Measurements from ENCODE around the gene SATL1.
"Not testable (repeated sequence)": the region's sequence is repeated elsewhere in the genome, so short reads cannot be mapped to it uniquely, and the experiment has no call there.

The SATL1 gene, protein sequence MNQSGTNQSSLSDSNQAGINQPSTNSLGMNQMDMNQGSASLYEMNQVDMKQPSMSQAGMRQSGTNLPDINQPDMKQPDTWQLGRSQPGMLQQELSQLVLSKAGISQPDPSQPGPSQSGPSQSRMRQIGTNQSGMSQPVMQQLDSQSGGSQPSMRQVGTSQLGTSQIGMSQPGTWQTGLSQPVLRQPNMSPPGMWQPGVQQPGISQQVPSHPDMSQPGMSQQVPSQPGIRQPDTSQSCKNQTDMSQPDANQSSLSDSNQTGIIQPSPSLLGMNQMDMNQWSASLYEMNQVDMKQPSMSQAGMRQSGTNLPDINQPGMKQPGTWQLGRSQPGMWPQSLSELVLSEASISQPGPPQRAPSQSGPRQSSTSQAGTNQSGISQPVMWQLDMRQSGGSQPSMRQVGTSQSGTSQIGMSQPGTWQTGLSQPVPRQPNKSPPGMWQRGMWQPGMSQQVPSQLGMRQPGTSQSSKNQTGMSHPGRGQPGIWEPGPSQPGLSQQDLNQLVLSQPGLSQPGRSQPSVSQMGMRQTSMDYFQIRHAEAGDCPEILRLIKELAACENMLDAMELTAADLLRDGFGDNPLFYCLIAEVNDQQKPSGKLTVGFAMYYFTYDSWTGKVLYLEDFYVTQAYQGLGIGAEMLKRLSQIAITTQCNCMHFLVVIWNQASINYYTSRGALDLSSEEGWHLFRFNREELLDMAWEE

DNA sequence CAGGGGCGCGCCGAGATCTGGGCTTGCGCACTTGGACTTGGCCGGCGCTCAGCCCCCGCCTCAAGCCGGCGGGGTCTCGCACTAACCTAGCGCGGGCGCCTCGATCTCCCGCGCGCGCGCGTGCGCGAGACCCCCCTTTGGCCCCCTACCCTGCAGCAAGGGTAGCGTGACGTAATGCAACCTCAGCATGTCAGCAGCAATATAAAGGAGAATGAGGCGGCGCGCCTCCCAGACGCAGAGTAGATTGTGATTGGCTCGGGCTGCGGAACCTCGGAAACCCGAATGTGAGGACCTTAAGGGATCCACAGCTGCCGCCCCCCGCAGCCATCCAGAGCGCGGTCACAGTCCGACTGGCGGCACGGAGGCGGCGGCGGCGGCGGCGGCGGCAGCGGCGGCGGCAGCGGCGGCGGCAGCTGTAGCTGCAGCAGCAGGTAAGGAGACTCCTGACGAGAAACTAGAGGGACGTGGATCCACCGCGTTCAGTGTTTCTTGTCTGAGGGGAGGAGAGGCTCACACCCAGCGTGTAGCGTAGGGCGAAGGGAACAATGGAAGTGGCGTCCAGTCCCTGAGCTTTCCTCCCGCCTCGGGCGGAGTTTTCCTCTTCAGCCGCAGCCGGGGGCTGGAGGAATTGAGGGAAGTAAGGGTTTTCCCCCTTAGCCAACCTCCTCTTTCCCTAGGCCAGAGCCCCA is at the start of gene SATL1, which contains the start of gene ZNF711:
Gene SATL1, minus strand, starts transcription at position 19 of the 689 bp plus-strand sequence. CDS start 134,811 bp downstream, outside the sequence.
Gene ZNF711, plus strand, starts transcription at position 231 of the 689 bp plus-strand sequence. CDS start 3,582 bp downstream, outside the sequence.
- DNase-seq (ENCODE audit: low read depth): no peak

DNA sequence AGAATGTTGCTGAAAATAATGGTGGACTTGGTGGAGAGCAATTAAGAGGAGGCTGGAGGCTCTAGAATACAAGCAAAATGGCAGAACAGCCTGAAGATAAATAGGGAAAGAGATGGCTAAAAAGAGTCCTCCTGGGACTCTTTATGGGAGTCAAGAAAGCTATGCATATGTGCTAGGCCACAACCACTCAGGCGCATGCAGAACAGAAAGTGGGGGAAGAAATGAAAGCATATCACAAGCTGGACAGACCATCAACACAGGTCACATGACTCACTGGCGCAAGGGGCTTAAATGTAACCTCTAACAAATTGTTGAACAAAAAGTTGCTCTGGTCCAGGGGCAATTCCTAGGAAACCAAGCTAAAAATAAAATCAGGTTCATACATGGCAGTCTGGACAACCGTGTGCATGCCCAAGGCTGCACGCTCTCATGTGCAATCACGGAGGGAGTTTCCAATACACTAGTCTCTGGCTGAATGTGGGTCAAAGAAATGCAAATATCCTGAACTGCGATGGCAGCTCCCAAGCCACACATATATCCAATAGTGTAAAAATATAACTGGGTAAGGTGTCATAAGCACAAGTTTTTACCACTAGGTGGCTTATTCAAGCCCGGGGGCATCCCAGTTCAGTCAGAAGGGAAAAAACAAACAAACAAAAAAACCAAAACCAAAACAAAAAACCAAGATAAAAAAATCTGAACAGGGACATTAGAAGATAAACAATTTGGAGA is 45.6 kb upstream of the SATL1 start:
- DNase-seq (ENCODE audit: low read depth): no peak

DNA sequence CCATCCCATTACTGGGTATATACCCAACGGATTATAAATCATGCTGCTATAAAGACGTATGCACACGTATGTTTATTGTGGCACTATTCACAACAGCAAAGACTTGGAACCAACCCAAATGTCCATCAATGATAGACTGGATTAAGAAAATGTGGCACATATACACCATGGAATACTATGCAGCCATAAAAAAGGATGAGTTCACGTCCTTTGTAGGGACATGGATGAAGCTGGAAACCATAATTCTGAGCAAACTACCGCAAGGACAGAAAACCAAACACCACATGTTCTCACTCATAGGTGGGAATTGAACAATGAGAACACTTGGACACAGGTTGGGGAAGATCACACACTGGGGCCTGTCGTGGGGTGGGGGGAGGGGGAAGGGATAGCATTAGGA is 41.7 kb upstream of the SATL1 start:
- not testable (repeated sequence) for DNase-seq (ENCODE audit: low read depth)

DNA sequence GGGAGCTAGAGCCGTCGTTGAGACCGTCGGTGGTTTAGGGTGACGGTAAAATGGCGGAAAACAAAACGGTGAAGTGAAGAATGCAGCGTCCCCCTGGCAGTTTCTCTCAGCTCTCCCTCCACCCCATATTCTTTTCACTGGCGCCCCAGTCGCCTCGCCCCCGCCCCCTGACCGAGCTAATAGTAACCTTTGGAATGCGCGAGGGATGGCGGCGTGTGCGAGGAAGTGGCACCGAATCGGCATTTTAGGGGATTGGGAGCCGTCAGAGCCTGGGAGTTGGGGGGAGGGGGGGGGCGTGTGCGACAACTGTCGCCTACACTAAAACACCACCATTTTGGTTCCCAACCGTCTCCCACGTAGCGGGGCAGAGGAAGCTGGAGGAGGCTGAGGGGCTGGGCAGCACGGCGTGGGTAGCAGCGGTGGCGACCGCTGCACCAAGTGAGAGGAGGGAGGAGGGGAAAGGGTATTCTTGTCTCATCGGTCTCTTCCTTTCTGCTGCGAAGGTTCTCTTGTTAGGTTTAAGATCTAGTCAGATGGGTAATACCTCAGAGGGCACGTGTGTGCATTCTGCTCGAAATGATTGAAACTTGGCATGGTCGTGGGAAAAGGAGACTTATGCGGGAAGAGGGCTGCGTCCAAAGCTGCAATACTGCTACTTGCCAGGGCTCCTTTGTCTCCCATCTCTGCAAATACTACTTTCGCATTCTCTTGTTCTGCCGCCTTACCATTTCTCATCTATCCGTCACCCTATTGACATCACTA is 1.1 kb upstream of the SATL1 start:
- DNase-seq (ENCODE audit: low read depth): no peak

DNA sequence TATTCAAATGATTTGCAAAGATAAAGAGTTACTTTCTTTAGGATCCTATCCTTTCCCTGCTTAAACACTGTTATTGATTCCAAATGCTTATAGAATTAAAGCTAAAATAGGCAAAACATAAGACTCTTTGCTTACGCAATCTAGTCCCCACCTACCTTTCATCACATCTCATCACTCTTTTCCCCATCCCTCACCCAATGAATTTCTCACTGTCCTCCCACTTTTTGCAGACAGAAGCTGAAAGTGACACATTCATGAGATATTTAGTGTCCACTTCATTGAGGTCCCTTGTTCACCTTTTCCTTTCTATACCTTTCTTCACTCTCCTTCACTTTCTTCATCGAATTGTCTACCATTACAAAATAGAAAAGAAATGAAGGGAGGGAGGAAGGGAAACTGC is 424 bp downstream of the SATL1 start:
- DNase-seq (ENCODE audit: low read depth): no peak

DNA sequence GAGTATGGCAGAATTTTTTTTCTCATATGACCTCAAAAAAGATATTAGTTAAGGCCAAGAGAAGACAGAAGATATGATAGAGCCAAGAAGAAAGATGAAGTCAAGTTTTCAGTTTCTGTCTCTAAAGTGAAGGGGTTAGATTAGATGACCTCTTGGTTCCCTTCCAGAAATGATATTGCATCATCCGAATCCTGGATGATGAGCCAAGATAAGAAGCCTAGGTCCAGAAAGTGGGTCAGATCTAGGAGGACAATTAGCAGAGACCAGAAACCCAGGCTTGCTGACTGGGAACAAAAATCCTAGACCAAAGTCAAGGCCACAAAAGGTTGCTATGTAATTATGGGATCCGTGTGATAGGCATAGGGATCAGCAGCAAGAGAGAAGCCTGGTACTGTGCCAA is 20.2 kb downstream of the SATL1 start:
- DNase-seq (ENCODE audit: low read depth): no peak

DNA sequence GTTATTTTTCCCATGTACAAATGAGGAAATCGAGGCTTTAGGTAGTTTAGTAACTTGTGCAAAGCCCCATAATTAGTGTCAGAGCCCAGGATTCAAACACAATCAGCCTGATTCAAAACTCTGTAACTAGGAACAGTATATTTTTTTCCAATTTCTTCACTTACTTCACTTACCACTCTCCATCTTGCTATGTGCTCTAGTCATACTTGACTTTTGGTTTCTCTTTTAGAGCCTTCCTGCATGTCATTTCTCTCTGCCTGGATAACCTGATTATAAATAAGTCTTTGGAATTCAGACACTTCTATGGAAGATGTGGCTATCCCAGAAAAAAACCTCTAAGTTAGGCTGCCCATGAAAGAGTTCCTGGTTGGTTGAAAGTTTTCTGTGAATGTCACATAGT is 22.2 kb downstream of the SATL1 start:
- DNase-seq (ENCODE audit: low read depth): no peak

DNA sequence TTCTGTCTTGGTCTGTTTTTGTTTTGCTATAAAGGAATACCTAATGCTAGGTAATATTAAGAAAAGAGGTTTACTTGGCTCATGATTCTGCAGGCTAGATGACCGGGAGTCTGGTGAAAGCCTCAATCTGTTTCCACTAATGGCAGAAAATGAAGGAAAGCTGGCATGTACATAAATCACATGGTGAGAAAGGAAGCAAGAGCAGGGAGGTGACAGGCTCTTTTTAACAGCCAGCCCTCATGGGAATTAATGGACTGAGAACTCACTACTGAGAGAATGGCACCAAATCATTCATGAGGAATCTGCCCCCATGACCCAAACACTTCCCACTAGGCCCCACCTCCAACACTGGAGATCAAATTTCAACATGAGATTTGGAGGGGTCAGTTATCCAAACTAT is 27.6 kb downstream of the SATL1 start:
- no peak for DNase-seq (ENCODE audit: low read depth)

DNA sequence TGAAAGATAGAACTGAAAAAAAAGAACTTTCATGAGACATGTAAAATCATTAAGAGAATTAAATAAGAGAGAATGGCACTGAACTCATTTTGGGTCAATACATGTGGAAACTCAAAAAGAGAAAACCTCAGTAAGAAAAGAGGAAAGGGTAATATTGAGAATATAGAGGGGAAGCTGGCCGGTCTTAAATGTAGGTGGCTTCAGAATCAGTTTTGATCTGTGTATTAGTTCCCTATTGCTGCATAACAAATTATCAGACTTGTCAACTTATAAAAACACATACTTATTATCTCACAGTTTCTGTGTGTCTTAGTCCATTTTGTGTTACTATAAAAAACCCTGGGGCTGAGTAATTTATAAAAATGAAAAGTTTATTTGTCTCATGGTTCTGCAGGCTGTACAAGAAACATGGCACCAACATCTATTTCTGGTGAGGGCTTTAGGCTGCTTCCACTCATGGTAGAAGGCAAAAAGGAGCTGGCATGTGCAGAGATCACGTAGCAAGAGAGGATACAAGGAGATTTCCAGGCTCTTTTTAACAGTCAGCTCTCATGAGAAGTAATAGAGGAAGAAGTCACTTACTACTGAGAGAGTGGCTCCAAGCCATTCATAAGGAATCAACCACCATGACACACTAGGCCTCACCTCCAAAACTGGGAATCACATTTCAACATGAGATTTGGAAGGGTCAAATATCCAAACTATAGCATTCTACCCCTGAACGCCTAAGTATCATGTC is 29.6 kb downstream of the SATL1 start:
- no peak for DNase-seq (ENCODE audit: low read depth)

DNA sequence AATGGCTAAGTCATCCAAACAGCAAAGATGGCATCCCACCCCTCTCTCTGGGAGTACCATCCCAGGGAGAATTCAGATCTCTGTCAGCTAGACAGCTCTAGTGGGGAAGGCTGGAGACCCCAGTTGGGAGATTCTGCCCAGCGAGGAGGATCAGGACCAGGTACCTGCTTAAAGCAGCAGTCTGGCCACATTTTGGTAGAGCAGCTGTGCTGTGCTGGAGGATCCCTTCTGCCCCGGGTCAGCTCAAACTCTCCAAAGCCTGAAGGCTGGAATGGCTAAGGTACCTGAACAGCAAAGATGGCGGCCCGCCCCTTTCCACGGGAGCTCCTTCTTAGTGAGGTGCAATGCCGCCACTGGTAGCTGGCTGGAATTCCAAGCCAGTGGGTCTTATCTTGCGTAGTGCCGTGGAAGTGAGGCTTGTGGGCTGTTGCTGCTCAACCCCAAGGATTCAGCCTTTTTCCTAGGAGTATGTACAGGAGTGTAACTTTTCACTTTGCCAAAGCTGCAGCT is 40.1 kb downstream of the SATL1 start:
- DNase-seq (ENCODE audit: low read depth): no peak

DNA sequence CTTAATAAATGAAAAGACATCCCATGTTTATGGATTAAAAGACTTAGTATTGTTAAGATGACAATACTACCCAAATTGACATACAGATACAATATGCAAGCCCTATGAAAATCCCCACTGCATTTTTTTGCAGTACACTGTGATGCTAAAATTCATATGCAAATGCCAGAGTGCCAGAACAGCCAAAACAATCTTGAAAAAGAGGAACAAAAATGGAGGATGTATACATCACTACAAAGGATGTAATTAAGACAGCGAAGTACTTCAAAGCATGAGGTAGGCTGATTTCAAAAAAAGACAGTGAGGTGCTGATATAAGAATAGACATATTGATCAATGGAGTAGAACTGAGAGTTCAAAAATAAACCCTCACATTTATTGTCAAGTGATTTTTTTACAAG is 47.3 kb downstream of the SATL1 start:
- DNase-seq (ENCODE audit: low read depth): no peak

DNA sequence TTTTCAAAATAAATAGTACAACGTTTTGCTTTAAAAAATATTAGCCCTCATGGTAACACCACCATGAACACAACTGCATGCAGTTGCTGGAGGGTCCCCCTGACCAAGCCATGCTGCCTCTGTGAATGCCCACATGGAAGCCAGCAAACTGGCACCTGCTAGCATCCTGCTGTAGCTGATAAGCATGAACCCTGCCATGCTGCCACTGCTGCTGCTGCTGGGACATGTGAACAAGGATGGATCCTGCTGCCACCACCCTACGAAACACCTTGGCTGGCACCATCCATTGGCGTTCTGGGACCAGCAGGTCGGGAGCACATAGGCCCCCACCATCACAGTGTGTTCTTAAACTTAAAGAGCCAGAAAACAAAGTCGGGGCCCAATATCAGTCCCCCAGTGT is 83.9 kb downstream of the SATL1 start:
- DNase-seq (ENCODE audit: low read depth): no peak

DNA sequence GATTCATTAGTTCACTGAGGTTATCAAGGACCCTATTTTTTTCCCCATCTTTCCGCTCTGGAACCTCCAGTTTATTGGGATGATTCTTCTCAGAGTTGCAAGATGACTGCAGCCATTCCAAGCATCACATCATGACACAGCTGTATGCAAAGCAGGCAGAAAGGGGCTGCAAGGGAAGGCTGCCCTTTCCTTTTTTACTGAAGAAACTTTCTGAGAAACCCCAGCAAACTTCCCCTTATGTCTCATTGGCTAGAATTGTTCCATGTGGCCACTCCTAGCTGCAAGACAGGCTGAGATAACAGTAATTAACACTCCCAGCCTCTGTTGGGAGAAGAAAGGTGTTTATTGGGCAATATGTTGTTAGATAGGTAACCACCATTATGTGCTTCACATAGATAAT is 102.6 kb downstream of the SATL1 start:
- no peak for DNase-seq (ENCODE audit: low read depth)

DNA sequence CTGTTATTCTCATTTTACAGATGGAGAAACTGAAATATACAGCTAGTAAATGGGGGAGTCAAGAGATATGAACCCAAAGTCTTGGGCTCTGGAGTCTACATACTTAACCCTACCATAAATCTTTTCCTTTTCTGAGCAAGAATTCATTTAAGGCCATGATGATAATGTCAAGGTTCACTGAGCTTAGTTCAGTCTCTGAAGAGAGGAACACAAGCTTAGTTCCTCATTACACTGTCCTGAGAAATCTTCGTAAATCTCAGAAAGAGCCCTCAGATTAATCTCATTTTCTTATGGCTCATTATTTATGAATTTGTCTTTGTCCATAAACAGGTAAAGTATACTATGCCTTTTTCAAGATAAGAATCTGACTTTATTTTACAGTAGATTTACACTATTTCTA is 104.2 kb downstream of the SATL1 start:
- no peak for DNase-seq (ENCODE audit: low read depth)

DNA sequence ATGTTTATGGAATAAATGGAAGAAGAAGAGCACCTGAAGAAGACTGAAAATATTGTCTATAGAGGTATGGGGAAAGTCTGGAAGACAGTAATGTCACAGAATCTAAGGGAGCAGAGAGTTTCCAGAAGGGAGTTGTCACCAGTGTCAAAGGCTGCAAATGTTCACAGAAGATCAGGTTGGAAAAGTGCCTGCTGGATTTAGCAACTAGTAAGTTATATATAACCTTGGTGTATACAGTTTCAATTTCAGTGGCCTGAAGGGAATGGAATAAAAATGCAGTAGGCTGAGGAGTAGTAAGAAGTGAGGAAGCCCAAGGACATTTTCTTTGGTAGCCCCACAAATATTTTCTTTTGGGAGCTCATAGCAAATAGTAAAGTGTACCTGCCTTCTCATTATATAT is 107.2 kb downstream of the SATL1 start:
- DNase-seq (ENCODE audit: low read depth): no peak

DNA sequence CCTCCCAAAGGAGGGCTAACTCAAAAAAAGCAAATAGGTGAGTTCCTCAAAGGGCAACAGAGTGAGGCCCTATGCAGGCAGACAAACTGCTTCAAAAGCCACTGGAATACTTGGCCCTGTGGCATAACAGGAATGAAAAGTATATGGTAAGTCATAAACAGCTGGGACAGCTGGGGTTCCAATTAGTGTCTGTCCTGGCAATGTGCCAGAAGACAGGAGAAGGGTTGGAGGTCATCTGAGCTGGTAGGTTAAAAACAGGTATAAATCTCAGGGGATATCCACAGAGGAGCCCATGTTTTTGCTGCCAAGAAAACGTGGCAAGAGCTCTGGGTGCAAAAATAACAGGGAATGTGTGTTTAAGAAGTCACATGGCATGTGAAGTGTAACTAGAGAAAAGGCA is 128.3 kb downstream of the SATL1 start:
- DNase-seq (ENCODE audit: low read depth): no peak

DNA sequence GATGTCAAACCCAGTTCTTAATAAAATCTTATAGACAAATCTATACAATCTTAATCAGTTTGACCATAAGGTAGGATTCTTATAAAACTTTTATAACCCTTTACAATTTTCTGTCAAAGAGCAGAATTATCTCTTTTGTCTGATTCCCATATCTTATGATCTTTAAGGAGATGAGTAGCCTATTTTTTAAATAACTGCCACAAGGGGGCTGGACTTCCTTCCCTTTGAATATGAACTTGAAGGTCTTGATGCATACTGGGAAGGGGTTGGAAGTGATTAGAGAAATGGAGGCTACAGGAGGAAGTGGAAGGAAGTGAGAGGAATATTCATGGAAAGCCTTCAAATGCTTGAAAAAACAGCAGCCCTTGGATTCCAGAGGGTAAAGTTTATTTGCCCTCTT is 128.8 kb downstream of the SATL1 start:
- DNase-seq (ENCODE audit: low read depth): no peak

DNA sequence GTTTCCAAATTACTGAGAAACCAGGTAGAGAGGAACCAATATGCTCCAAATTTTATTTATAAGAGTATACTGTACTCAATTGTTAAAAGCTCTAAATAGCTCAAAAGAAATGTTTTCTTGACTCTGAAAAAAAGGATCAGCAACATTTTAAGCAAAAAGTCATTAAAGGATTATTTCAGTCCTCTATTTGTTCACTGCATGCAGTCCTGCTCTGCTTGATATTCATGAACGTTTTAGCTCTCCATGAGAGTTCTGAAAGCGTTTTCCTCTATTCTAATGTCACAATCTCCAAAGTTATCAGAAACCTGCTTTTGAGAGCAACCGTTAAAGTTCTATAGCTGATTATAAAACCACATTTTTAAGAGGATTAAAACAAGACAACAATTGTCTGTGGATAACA is 129.4 kb downstream of the SATL1 start:
- no peak for DNase-seq (ENCODE audit: low read depth)

DNA sequence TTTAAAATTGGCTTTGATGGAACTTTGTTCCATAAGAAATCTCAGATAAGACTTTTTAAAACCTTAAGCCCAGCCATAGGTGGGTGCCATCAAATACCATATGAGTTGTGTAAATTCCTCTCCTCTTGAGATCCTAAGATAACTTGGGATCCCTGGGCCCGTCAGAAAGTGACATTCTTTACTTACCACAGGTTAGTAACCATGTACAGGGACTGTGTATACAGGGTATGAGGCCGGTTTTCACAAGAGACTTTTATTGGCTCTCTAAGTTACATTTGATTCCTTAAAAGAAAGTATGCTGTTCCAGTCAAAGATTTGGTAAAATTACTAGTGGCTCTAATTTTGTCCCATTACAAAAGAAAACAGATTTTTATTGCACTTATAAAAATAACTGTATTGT is 129.8 kb downstream of the SATL1 start:
- no peak for DNase-seq (ENCODE audit: low read depth)

DNA sequence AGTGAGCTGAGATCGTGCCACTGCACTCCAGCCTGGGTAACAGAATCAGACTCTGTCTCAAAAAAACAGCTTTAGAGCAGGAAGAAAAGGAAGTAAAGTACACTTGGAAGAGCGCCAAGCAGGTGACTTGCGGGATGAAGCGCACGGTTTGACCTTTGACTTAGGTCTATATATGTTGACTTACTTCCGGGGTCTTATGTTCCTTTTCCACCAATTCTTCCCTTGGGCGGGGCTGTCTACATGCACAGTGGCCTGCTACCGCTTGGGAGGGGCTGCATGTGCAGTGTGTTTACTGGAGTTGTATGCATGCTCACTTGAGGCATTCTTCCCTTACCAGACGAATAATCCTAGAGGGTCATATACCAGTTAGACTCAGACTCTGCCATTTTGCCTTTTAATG is 131.3 kb downstream of the SATL1 start:
- no peak for DNase-seq (ENCODE audit: low read depth)

DNA sequence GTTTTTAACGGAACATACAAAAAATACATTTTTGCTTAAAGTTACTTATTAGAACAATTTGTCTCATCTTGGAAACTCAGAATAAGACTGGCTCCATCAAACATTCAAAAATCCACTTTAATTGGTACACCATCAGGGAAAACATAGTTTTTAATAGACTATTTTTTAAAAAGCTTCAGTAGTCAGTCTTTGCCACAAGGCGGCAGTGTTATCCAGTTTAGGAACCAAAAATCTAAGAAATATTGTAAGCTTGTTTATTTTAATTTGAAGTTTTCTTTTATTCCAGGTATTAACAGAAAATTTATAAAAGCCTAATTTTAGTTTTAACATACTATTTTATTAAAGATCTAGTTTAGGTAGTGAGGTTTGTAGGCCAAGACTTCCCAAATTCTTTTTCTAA is 132.2 kb downstream of the SATL1 start:
- DNase-seq (ENCODE audit: low read depth): no peak

Measured in stimulated activated CD8-positive, alpha-beta memory T cell treated with anti-CD3 and anti-CD28 coated beads, Interleukin-15, amount 100 ng/mL, for 24 hours (primary cell).